Neural cell (in vitro differentiated cells): ENCODE results near the gene NPR2.

Experiments used
- EP300 ChIP-seq: fragments of 450-650 bp; conservative IDR thresholded peaks from 2 replicates; pipeline ENCODE4 v1.6.1; 2014; ENCODE audit warnings: antibody characterized with exemption, mild to moderate bottlenecking, moderate library complexity; ENCODE audit not compliant: poor library complexity, severe bottlenecking
- EZH2 ChIP-seq: fragments of 200-600, 300-800 bp; shearing (Covaris generic), sonication (generic); IDR thresholded peaks from 2 replicates; pipeline ENCODE4 v1.6.1; 2014; ENCODE audit warnings: antibody characterized with exemption, low read length, borderline replicate concordance, mild to moderate bottlenecking; ENCODE audit not compliant: insufficient read depth, poor library complexity, severe bottlenecking
- POLR2AphosphoS5 ChIP-seq: IDR thresholded peaks from 2 replicates; pipeline ENCODE4 v1.6.1; 2012
- RAD21 ChIP-seq: fragments of 450-650 bp; conservative IDR thresholded peaks from 2 replicates; pipeline ENCODE4 v1.6.1; 2014; ENCODE audit warnings: antibody characterized with exemption, mild to moderate bottlenecking, moderate library complexity
- TAF1 ChIP-seq: IDR thresholded peaks from 2 replicates; pipeline ENCODE4 v1.6.1; 2012; ENCODE audit warnings: low read depth
- TF ChIP-seq, protein P1 (sequence below): fragments of 450-650 bp; IDR thresholded peaks from 2 replicates; pipeline ENCODE4 v1.5.1; 2014; ENCODE audit warnings: antibody characterized with exemption, mild to moderate bottlenecking, moderate library complexity; ENCODE audit not compliant: poor library complexity, severe bottlenecking
- TF ChIP-seq, protein P2 (sequence below): IDR thresholded peaks from 2 replicates; pipeline ENCODE4 v1.6.1; 2012; ENCODE audit warnings: borderline replicate concordance

DNA sequence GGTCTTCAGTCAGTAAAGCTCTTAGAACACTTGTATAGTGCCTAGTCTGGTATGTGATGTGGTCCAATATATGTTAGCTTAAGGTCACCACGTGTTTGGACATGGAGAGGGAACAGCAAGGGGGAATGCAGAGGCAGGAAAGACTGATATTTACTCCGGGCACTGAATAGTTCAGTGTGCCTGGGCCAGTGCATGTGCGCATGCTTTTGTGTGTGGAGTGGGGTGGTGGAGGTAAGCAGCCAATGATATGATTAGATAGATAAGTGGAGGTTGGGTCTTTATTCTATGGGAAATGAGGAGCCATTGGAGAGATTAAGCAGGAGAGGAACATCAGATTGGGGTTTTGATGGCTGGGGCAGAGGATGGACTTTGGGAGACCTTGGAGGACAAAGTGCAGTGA is 64.8 kb downstream of the NPR2 start:
- TF ChIP-seq, protein P1, sequence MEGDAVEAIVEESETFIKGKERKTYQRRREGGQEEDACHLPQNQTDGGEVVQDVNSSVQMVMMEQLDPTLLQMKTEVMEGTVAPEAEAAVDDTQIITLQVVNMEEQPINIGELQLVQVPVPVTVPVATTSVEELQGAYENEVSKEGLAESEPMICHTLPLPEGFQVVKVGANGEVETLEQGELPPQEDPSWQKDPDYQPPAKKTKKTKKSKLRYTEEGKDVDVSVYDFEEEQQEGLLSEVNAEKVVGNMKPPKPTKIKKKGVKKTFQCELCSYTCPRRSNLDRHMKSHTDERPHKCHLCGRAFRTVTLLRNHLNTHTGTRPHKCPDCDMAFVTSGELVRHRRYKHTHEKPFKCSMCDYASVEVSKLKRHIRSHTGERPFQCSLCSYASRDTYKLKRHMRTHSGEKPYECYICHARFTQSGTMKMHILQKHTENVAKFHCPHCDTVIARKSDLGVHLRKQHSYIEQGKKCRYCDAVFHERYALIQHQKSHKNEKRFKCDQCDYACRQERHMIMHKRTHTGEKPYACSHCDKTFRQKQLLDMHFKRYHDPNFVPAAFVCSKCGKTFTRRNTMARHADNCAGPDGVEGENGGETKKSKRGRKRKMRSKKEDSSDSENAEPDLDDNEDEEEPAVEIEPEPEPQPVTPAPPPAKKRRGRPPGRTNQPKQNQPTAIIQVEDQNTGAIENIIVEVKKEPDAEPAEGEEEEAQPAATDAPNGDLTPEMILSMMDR, result no peak
- TF ChIP-seq EZH2, result no peak
- TF ChIP-seq RAD21, result no peak
- no peak for TF ChIP-seq EP300
- TF ChIP-seq POLR2AphosphoS5, result no peak
- TF ChIP-seq, protein P2, sequence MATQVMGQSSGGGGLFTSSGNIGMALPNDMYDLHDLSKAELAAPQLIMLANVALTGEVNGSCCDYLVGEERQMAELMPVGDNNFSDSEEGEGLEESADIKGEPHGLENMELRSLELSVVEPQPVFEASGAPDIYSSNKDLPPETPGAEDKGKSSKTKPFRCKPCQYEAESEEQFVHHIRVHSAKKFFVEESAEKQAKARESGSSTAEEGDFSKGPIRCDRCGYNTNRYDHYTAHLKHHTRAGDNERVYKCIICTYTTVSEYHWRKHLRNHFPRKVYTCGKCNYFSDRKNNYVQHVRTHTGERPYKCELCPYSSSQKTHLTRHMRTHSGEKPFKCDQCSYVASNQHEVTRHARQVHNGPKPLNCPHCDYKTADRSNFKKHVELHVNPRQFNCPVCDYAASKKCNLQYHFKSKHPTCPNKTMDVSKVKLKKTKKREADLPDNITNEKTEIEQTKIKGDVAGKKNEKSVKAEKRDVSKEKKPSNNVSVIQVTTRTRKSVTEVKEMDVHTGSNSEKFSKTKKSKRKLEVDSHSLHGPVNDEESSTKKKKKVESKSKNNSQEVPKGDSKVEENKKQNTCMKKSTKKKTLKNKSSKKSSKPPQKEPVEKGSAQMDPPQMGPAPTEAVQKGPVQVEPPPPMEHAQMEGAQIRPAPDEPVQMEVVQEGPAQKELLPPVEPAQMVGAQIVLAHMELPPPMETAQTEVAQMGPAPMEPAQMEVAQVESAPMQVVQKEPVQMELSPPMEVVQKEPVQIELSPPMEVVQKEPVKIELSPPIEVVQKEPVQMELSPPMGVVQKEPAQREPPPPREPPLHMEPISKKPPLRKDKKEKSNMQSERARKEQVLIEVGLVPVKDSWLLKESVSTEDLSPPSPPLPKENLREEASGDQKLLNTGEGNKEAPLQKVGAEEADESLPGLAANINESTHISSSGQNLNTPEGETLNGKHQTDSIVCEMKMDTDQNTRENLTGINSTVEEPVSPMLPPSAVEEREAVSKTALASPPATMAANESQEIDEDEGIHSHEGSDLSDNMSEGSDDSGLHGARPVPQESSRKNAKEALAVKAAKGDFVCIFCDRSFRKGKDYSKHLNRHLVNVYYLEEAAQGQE, result no peak
- TF ChIP-seq TAF1, result no peak
